Suprapubic skin (tissue), 3 donors: ENCODE data around the gene DUSP16.

Source experiments
- EP300 ChIP-seq: sonication (generic); formaldehyde crosslinking; IDR thresholded peaks from one replicate; pipeline ENCODE4 v1.6.1; 2017; ENCODE audit warnings: antibody characterized with exemption
- POLR2A ChIP-seq, 2 donors: fragments of 450-650 bp; IDR thresholded peaks; one replicate each; pipeline ENCODE4 v1.6.1; 2017; ENCODE audit warnings: antibody characterized with exemption in 2 of 2, mild to moderate bottlenecking in 2 of 2, moderate library complexity in 2 of 2
- TF ChIP-seq, protein P1 (sequence below), 2 donors: fragments of 200-600 bp in 1 of 2; fragments of 450-650 bp in 1 of 2; sonication (generic) in 1 of 2; IDR thresholded peaks; one replicate each; pipeline ENCODE4 v1.5.1; 2016 to 2019; ENCODE audit warnings: antibody characterized with exemption in 2 of 2, mild to moderate bottlenecking in 1 of 2, moderate library complexity in 1 of 2

DNA sequence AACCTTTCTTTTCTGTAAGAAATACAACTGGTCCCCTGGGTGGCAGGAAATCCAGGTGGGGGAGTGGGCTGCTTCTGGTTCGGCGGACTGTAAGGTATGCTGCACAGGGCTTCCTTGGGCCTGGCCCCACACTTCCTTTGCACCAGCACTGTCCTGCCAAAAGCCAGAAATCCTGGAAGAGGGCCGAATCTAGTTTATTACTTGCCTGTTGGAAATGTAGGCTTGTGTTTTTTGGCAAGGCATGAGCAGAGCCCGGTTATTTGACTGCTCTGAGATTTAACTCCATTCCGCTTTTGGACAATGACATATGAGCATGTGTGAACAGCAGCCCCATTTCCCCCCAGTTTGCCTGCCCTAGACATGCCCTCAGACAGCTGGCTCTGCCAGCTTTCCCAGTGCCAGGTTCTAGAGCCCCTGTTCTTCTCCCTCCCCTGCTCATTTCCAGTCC is 119.2 kb downstream of the DUSP16 start:
- TF ChIP-seq, protein P1, sequence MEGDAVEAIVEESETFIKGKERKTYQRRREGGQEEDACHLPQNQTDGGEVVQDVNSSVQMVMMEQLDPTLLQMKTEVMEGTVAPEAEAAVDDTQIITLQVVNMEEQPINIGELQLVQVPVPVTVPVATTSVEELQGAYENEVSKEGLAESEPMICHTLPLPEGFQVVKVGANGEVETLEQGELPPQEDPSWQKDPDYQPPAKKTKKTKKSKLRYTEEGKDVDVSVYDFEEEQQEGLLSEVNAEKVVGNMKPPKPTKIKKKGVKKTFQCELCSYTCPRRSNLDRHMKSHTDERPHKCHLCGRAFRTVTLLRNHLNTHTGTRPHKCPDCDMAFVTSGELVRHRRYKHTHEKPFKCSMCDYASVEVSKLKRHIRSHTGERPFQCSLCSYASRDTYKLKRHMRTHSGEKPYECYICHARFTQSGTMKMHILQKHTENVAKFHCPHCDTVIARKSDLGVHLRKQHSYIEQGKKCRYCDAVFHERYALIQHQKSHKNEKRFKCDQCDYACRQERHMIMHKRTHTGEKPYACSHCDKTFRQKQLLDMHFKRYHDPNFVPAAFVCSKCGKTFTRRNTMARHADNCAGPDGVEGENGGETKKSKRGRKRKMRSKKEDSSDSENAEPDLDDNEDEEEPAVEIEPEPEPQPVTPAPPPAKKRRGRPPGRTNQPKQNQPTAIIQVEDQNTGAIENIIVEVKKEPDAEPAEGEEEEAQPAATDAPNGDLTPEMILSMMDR (IDR thresholded peaks at IDR 0.05): no peak
- TF ChIP-seq EP300 (no peak), POLR2A (IDR thresholded peaks at IDR 0.05) (no peak)
